Measurements from ENCODE around the gene TMEM187. TPM values are rescaled to one million over a fixed set of nuclear protein-coding genes. Genes with fewer than 3 reads are reported as not detected.

TMEM187 gene
- polyA plus RNA-seq, 12 donors = 2.7 to 7.0 (median 4.8) TPM; not detected in 2

GRCh38 chrX:153933748-153934147 is 38.8 kb upstream of the TMEM187 start:
- no peak for DNase-seq

- DNase-seq = no peak
These were observed 38.3 kb upstream of the TMEM187 start for GRCh38 chrX:153934148-153934761.

- peak; percentile 60 for DNase-seq
These were observed 37.7 kb upstream of the TMEM187 start, which contains the start of gene NAA10 for GRCh38 chrX:153934762-153935325. Gene NAA10, minus strand, starts transcription at chrX:153935037. Its CDS starts 133 bp downstream, at chrX:153934904.

GRCh38 chrX:153935326-153935851 is 37.2 kb upstream of the TMEM187 start:
- DNase-seq = no peak

- no peak for DNase-seq
These were observed 35.5 kb upstream of the TMEM187 start for GRCh38 chrX:153937056-153937455.

GRCh38 chrX:153938226-153938786 is 34.2 kb upstream of the TMEM187 start:
- DNase-seq = no peak

- no peak for DNase-seq
These were observed 33.0 kb upstream of the TMEM187 start for GRCh38 chrX:153939573-153939972.

GRCh38 chrX:153941336-153942252 is 31.0 kb upstream of the TMEM187 start:
- no peak for DNase-seq

- DNase-seq = no peak
These were observed 28.3 kb upstream of the TMEM187 start, which contains the start of gene RENBP for GRCh38 chrX:153944140-153944799. Gene RENBP, minus strand, starts transcription at chrX:153944643. Its CDS starts 33 bp downstream, at chrX:153944610.

GRCh38 chrX:153944800-153945150 is 27.8 kb upstream of the TMEM187 start:
- DNase-seq = no peak

GRCh38 chrX:153945956-153946943 is 26.3 kb upstream of the TMEM187 start:
- no peak for DNase-seq

GRCh38 chrX:153947009-153947769 is 25.4 kb upstream of the TMEM187 start:
- DNase-seq = peak; percentile 56

- no peak for DNase-seq
These were observed 24.5 kb upstream of the TMEM187 start for GRCh38 chrX:153948002-153948466.

GRCh38 chrX:153948847-153949805 is 23.4 kb upstream of the TMEM187 start:
- no peak for DNase-seq

GRCh38 chrX:153950127-153950526 is 22.4 kb upstream of the TMEM187 start:
- no peak for DNase-seq

- no peak for DNase-seq
These were observed 20.7 kb upstream of the TMEM187 start for GRCh38 chrX:153951683-153952372.

GRCh38 chrX:153952373-153953026 is 20.1 kb upstream of the TMEM187 start:
- DNase-seq = no peak
